ENCODE measurements around the gene ANKRD29.
"Not testable (repeated sequence)": the region's sequence is repeated elsewhere in the genome, so short reads cannot be mapped to it uniquely, and the experiment has no call there.

The ANKRD29 gene

DNA sequence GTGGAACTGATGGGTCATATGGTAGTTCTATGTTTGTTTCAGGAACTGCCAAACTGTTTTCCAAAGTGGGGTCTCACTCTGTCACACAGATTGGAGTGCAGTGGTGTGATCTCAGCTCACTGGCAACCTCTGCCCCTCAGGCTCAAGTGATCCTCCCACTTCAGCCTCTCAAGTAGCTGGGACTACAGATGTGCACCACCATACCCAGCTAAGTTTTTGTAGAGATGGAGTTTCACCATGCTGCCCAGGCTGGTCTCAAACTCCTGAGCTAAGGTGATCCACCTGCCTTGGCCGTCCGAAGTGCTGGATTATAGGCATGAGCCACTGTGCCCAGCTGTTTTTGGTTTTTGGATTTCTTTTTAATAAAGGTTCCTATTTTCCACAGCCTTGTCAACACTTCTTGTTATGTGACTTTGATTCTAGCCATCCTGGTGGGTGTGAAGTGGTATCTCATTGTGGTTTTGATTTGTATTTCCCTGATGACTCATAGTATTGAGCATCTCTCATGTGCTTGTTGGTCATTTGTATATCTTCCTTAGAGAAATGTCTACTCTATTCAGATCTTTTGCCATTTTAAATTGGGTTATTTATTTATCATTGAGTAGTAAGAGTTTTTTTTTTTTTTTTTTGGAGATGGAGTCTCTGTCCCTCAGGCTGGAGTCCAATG is 99.2 kb downstream of the ANKRD29 start:
- no peaks in the 10 kb centered on the region for H3K27me3 ChIP-seq (ENCODE audit: insufficient read depth, low read length)
- peaks cover 66% of the 10 kb centered on the region for H3K36me3 ChIP-seq (ENCODE audit: insufficient read depth, low read length)
- H3K9me2 ChIP-seq (ENCODE audit: low read depth, low read length) = no peaks in the 10 kb centered on the region
- no peaks in the 10 kb centered on the region for H3F3A ChIP-seq (ENCODE audit: insufficient read depth, low read length)
- no peaks in the 10 kb centered on the region for H3K9me3 ChIP-seq (ENCODE audit: low read length)
- H3K27ac ChIP-seq (ENCODE audit: low read depth, low read length, poor library complexity, severe bottlenecking) = no peak overlapping the region
- H4K20me1 ChIP-seq (ENCODE audit: insufficient read depth, low read length) = no peaks in the 10 kb centered on the region
- H3K79me2 ChIP-seq (ENCODE audit: insufficient read depth, low read length) = no peaks in the 10 kb centered on the region
- no peak overlapping the region for H3K4me3 ChIP-seq (ENCODE audit: low read depth, low read length, poor library complexity, severe bottlenecking)
- no peak overlapping the region for H3K4me2 ChIP-seq (ENCODE audit: low read length)
- no peaks in the 10 kb centered on the region for H3K4me1 ChIP-seq (ENCODE audit: insufficient read depth, low read length, severe bottlenecking)
- no peak overlapping the region for H3K9ac ChIP-seq (ENCODE audit: low read length)
- H2AFZ ChIP-seq (ENCODE audit: low read length) = no peak overlapping the region
- TF ChIP-seq, protein P1, sequence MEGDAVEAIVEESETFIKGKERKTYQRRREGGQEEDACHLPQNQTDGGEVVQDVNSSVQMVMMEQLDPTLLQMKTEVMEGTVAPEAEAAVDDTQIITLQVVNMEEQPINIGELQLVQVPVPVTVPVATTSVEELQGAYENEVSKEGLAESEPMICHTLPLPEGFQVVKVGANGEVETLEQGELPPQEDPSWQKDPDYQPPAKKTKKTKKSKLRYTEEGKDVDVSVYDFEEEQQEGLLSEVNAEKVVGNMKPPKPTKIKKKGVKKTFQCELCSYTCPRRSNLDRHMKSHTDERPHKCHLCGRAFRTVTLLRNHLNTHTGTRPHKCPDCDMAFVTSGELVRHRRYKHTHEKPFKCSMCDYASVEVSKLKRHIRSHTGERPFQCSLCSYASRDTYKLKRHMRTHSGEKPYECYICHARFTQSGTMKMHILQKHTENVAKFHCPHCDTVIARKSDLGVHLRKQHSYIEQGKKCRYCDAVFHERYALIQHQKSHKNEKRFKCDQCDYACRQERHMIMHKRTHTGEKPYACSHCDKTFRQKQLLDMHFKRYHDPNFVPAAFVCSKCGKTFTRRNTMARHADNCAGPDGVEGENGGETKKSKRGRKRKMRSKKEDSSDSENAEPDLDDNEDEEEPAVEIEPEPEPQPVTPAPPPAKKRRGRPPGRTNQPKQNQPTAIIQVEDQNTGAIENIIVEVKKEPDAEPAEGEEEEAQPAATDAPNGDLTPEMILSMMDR (IDR thresholded peaks at IDR 0.05; ENCODE audit: low read length) = no peak
- no peak for TF ChIP-seq EZH2 (IDR thresholded peaks at IDR 0.05; ENCODE audit: borderline replicate concordance, low read length)

DNA sequence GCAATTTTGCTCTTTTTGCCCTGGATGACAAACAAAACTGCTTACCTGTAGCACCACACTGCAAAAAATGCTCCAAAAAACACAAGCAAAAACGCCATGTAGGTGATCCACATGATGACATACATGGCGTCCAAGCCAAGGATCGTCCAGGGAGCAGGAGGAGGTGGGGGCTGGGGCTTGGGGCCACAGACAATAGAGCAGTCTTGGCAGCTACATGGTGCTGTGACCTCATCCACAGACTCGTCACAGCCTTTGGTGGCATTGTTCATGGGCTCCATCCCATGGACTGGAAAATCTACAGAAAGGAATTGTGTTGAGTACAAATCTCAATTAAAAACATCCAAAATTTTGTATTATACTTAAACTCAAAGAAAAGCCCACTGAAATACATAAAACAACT is 102.5 kb downstream of the ANKRD29 start:
- Histone ChIP-seq H3K79me2 (ENCODE audit: insufficient read depth, low read length) (no peaks in the 10 kb centered on the region), H3K9ac (ENCODE audit: low read length) (no peak overlapping the region), H2AFZ (ENCODE audit: low read length) (no peak overlapping the region), H3K4me3 (ENCODE audit: low read depth, low read length, poor library complexity, severe bottlenecking) (no peak overlapping the region), H4K20me1 (ENCODE audit: insufficient read depth, low read length) (no peaks in the 10 kb centered on the region), H3K9me2 (ENCODE audit: low read depth, low read length) (no peaks in the 10 kb centered on the region), H3K27ac (ENCODE audit: low read depth, low read length, poor library complexity, severe bottlenecking) (no peak overlapping the region), H3K36me3 (ENCODE audit: insufficient read depth, low read length) (peaks cover 59% of the 10 kb centered on the region), H3K27me3 (ENCODE audit: insufficient read depth, low read length) (no peaks in the 10 kb centered on the region), H3K4me2 (ENCODE audit: low read length) (no peak overlapping the region), H3K9me3 (ENCODE audit: low read length) (no peaks in the 10 kb centered on the region), H3F3A (ENCODE audit: insufficient read depth, low read length) (no peaks in the 10 kb centered on the region), H3K4me1 (ENCODE audit: insufficient read depth, low read length, severe bottlenecking) (no peaks in the 10 kb centered on the region)
- TF ChIP-seq EZH2 (IDR thresholded peaks at IDR 0.05; ENCODE audit: borderline replicate concordance, low read length) = no peak
- TF ChIP-seq, protein P1 (IDR thresholded peaks at IDR 0.05; ENCODE audit: low read length) = no peak

DNA sequence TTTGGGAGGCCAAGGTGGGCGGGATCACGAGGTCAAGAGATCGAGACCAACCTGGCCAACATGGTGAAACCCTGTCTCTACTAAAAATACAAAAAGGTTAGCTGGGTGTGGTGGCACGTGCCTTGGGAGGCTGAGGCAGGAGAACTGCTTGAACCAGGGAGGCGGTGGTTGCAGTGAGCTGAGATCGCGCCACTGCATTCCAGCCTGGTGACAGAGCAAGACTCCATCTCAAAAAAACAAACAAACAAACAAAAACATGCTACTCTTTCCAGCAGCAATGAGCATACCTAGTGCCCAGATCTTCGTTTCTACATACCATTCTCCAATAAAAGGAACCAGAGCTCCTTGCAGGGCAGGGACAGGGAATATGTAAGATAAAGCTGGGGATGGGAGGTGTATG is 105.2 kb downstream of the ANKRD29 start:
- H3K9me3 ChIP-seq (ENCODE audit: low read length); H3K9ac ChIP-seq (ENCODE audit: low read length); H3K4me1 ChIP-seq (ENCODE audit: insufficient read depth, low read length, severe bottlenecking); H3K27me3 ChIP-seq (ENCODE audit: insufficient read depth, low read length); H3K27ac ChIP-seq (ENCODE audit: low read depth, low read length, poor library complexity, severe bottlenecking); H3K4me3 ChIP-seq (ENCODE audit: low read depth, low read length, poor library complexity, severe bottlenecking); H3K79me2 ChIP-seq (ENCODE audit: insufficient read depth, low read length); H2AFZ ChIP-seq (ENCODE audit: low read length); H4K20me1 ChIP-seq (ENCODE audit: insufficient read depth, low read length); H3K9me2 ChIP-seq (ENCODE audit: low read depth, low read length); H3K4me2 ChIP-seq (ENCODE audit: low read length); H3F3A ChIP-seq (ENCODE audit: insufficient read depth, low read length): not testable (repeated sequence)
- H3K36me3 ChIP-seq (ENCODE audit: insufficient read depth, low read length) = peaks cover 70% of the 10 kb centered on the region

DNA sequence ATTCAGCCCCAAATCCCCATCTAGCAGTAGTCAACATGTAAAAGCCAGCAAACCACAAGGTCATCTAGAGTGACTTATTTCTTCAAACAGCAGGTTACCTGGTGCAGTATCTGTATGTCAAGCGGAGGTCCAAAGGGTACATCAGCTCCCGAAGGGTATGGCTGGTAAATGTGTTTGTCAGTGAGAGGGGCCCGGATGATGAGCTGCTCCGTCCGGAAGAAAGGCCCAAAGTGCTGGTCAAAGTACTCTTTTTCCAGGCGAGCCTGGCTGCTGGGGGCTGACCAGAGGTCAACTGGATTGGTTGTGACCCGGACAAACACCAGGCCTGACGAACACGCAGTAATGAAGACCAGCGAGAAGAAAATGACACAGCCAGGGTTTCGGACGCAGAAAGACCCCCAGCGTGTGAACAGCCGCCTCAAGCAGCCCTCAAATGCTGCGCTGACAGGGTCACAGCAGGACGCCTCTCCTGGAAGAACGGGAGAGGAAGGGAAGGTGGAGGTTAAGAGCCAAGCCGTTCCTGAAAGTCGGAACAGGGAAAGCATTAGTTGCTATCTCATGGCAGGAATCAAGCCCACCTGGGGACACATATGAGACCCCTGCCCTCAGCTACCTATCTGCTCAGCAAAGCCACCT is 106.4 kb downstream of the ANKRD29 start:
- H3K27me3 ChIP-seq (ENCODE audit: insufficient read depth, low read length) = no peaks in the 10 kb centered on the region
- peaks cover 79% of the 10 kb centered on the region for H3K36me3 ChIP-seq (ENCODE audit: insufficient read depth, low read length)
- TF ChIP-seq, protein P1 (IDR thresholded peaks at IDR 0.05; ENCODE audit: low read length) = no peak
- TF ChIP-seq EZH2 (IDR thresholded peaks at IDR 0.05; ENCODE audit: borderline replicate concordance, low read length) = no peak
- H4K20me1 ChIP-seq (ENCODE audit: insufficient read depth, low read length) = no peaks in the 10 kb centered on the region
- no peak overlapping the region for H3K9ac ChIP-seq (ENCODE audit: low read length)
- H3K4me1 ChIP-seq (ENCODE audit: insufficient read depth, low read length, severe bottlenecking) = no peaks in the 10 kb centered on the region
- H2AFZ ChIP-seq (ENCODE audit: low read length) = no peak overlapping the region
- H3K79me2 ChIP-seq (ENCODE audit: insufficient read depth, low read length) = no peaks in the 10 kb centered on the region
- no peaks in the 10 kb centered on the region for H3K9me2 ChIP-seq (ENCODE audit: low read depth, low read length)
- no peak overlapping the region for H3K4me3 ChIP-seq (ENCODE audit: low read depth, low read length, poor library complexity, severe bottlenecking)
- no peak overlapping the region for H3K4me2 ChIP-seq (ENCODE audit: low read length)
- no peaks in the 10 kb centered on the region for H3F3A ChIP-seq (ENCODE audit: insufficient read depth, low read length)
- H3K27ac ChIP-seq (ENCODE audit: low read depth, low read length, poor library complexity, severe bottlenecking) = no peak overlapping the region
- H3K9me3 ChIP-seq (ENCODE audit: low read length) = no peaks in the 10 kb centered on the region

Data from OCI-LY1 (cell line).